ENCODE measurements around the gene INPP5D. TPM values are rescaled to one million over a fixed set of nuclear protein-coding genes. Genes with fewer than 3 reads are reported as not detected.

Gene INPP5D
- total and polyA plus RNA-seq, 2 of the 8 experiments (the other 6 are each of a cell fraction or from before 2014, with no cell fraction given), result 4.5 to 7.1 TPM

DNA sequence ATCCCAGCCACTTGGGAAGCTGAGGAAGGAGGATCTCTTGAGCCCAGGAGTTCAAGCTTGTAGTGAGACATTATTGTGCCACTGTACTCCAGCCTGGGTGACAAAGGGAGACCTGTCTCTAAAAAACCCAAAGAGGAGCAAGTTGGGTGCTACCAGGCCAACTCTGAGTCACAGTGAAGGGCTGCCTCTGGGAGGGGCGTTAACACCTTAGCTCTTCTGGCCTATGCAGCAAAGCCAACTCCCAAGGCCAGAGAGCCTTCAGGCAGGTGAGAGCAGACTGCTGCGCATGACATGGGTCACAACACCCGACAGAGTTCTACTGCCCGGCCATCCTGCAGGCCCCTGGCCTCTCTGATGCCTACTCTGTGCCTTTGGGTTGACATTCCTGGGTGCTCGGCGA lies 158.7 kb downstream of the INPP5D start:
- H3K9ac ChIP-seq (replicated peaks in 1 of 4; ENCODE audit: extremely low read depth in 1 of 4, low read depth in 3 of 4, low read length in 3 of 4), result no peak overlapping the region
- H4K20me1 ChIP-seq (replicated peaks in 1 of 2; ENCODE audit: control insufficient read depth in 1 of 2, insufficient read depth in 2 of 2, low read length in 2 of 2), result no peaks in the 10 kb centered on the region
- no peaks in the 10 kb centered on the region for H3K79me2 ChIP-seq (ENCODE audit: control insufficient read depth in 1 of 2, insufficient read depth in 2 of 2, low read length in 2 of 2)
- ChIA-PET POLR2A (ENCODE audit: partially characterized antibody) (interaction anchor here (0.8 to 0.9 kb wide), 2 partner anchors 8 to 14 kb away, joined by 3 read pairs; no protein-coding TSS in a partner anchor), CTCF (ENCODE audit: partially characterized antibody) (interaction anchor here (1.2 to 2.1 kb wide), 5 partner anchors 9 to 165 kb away, joined by 3 to 9 read pairs (median 4); no protein-coding TSS in a partner anchor)
- H3K23me2 ChIP-seq (ENCODE audit: low read depth, low read length), result no peaks in the 10 kb centered on the region
- peaks cover 0 to 5% (median 0%) of the 10 kb centered on the region in 4 experiments; a peak in 1 of 7 replicates for H3K4me1 ChIP-seq (replicated peaks in 1 of 4; ENCODE audit: control insufficient read depth in 3 of 4, insufficient read depth in 4 of 4, low read length in 3 of 4)
- H4K5ac ChIP-seq (ENCODE audit: insufficient read length, low read depth, low read length), result no peak overlapping the region
- no peak overlapping the region for H2BK15ac ChIP-seq (ENCODE audit: low read length)
- H2BK5ac ChIP-seq (ENCODE audit: low read depth, low read length), result no peak overlapping the region
- TF ChIP-seq NANOG (IDR thresholded peaks at IDR 0.05; ENCODE audit: insufficient read depth, low read depth, low read length, poor library complexity, severe bottlenecking), result no peak
- no peak for TF ChIP-seq TEAD4 (IDR thresholded peaks at IDR 0.05; ENCODE audit: low read depth, low read length)
- TF ChIP-seq, protein P1, sequence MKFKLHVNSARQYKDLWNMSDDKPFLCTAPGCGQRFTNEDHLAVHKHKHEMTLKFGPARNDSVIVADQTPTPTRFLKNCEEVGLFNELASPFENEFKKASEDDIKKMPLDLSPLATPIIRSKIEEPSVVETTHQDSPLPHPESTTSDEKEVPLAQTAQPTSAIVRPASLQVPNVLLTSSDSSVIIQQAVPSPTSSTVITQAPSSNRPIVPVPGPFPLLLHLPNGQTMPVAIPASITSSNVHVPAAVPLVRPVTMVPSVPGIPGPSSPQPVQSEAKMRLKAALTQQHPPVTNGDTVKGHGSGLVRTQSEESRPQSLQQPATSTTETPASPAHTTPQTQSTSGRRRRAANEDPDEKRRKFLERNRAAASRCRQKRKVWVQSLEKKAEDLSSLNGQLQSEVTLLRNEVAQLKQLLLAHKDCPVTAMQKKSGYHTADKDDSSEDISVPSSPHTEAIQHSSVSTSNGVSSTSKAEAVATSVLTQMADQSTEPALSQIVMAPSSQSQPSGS (IDR thresholded peaks at IDR 0.05; ENCODE audit: low read length), result no peak
- TF ChIP-seq BRCA1 (IDR thresholded peaks at IDR 0.05; ENCODE audit: low read depth, low read length), result no peak
- TF ChIP-seq HDAC2 (IDR thresholded peaks at IDR 0.05; ENCODE audit: borderline replicate concordance in 1 of 2, low read depth in 2 of 2, low read length in 2 of 2), result no peak
- no peak for TF ChIP-seq CREB1 (IDR thresholded peaks at IDR 0.05)
- no peak for TF ChIP-seq SP4 (IDR thresholded peaks at IDR 0.05; ENCODE audit: low read length)
- no peak for TF ChIP-seq POLR2A (IDR thresholded peaks at IDR 0.05; ENCODE audit: control extremely low read depth in 1 of 2, low read depth in 2 of 2, low read length in 2 of 2)
- H3K36me3 ChIP-seq (ENCODE audit: control insufficient read depth in 2 of 4, insufficient read depth in 4 of 4, low read length in 3 of 4), result no peaks in the 10 kb centered on the region
- no peak overlapping the region for H3K56ac ChIP-seq (replicated peaks; ENCODE audit: insufficient read length, low read depth, low read length)
- H3K27me3 ChIP-seq (replicated peaks in 1 of 4; ENCODE audit: control insufficient read depth in 3 of 4, extremely low read depth in 1 of 4, insufficient read depth in 3 of 4, low read length in 3 of 4), result no peaks in the 10 kb centered on the region
- H2AFZ ChIP-seq (ENCODE audit: low read length), result no peak overlapping the region
- no peak overlapping the region for H2AK5ac ChIP-seq (ENCODE audit: low read depth, low read length)
- H4K91ac ChIP-seq (replicated peaks; ENCODE audit: insufficient read length, low read length), result no peak overlapping the region
- no peak for FAIRE-seq
- H3K9me3 ChIP-seq (ENCODE audit: insufficient read depth in 2 of 2, low read depth in 1 of 2, low read length in 1 of 2), result no peaks in the 10 kb centered on the region
- H4K8ac ChIP-seq (ENCODE audit: extremely low read depth, insufficient read depth, low read length), result no peak overlapping the region
- no peak overlapping the region for H3K23ac ChIP-seq (ENCODE audit: insufficient read length)
- no peak overlapping the region for H3K4me2 ChIP-seq (ENCODE audit: insufficient read depth in 1 of 2, low read depth in 2 of 2, low read length in 2 of 2)
- no peak overlapping the region for H2BK12ac ChIP-seq (ENCODE audit: low read depth, low read length)
- WGBS, 2 experiments (ENCODE audit: extremely low coverage in 1 of 2, insufficient coverage in 1 of 2, insufficient read length in 1 of 2, insufficient replicate concordance in 2 of 2, low coverage in 1 of 2, low lambda C conversion rate in 2 of 2, missing lambda C conversion rate in 1 of 2), result 91% methylated on average over 6 of the region's 6 CpGs; no CpG with 5 or more reads in 1 of the 2 experiments
- H2BK20ac ChIP-seq (ENCODE audit: low read length), result no peak overlapping the region
- H3K4me3 ChIP-seq (ENCODE audit: extremely low read depth in 1 of 4, insufficient read depth in 2 of 4, low read depth in 3 of 4, low read length in 4 of 4), result no peak overlapping the region
- no peak overlapping the region for H3K18ac ChIP-seq (ENCODE audit: extremely low read depth, low read length)
- H2BK120ac ChIP-seq (replicated peaks; ENCODE audit: low read depth, low read length), result no peak overlapping the region
- no peak for DNase-seq (ENCODE audit: low read depth in 1 of 2, low spot score in 2 of 2)
- H3K4ac ChIP-seq (replicated peaks; ENCODE audit: insufficient read length, low read depth, low read length), result no peak overlapping the region
- no peak overlapping the region for H3K27ac ChIP-seq (ENCODE audit: low read depth, low read length)
- no peak overlapping the region for H3K14ac ChIP-seq (ENCODE audit: insufficient read length)
- H3K79me1 ChIP-seq (ENCODE audit: low read depth, low read length), result no peaks in the 10 kb centered on the region

Data from H1 (cell line).